NAMALWA (cell line): ENCODE results near the gene SH3D19.
"Not testable (repeated sequence)": the region's sequence is repeated elsewhere in the genome, so short reads cannot be mapped to it uniquely, and the experiment has no call there.

Experiments
- DNase-seq: peaks from one replicate; pipeline ENCODE4 v3.0.0-alpha.2; 2015; ENCODE audit warnings: low spot score

SH3D19 gene

GRCh38 chr4:151325111-151325948, at the start of gene SH3D19:
Gene SH3D19, minus strand, starts transcription at chr4:151325605. Its CDS starts 253 bp downstream, at chr4:151325352.
- no peak for DNase-seq

- DNase-seq = peak; percentile 91
These were observed 37.2 kb upstream of the SH3D19 start for GRCh38 chr4:151362404-151363164.

- no peak for DNase-seq
These were observed 36.6 kb upstream of the SH3D19 start for GRCh38 chr4:151361966-151362365.

- no peak for DNase-seq
These were observed 35.7 kb upstream of the SH3D19 start for GRCh38 chr4:151361126-151361525.

- DNase-seq = no peak
These were observed 34.2 kb upstream of the SH3D19 start for GRCh38 chr4:151359576-151359975.

GRCh38 chr4:151358266-151358665, 32.9 kb upstream of the SH3D19 start:
- no peak for DNase-seq

- DNase-seq = no peak
These were observed 31.1 kb upstream of the SH3D19 start for GRCh38 chr4:151356510-151356909.

GRCh38 chr4:151355155-151355554, 29.8 kb upstream of the SH3D19 start:
- DNase-seq = no peak

- no peak for DNase-seq
These were observed 22.3 kb upstream of the SH3D19 start for GRCh38 chr4:151347490-151348235.

- DNase-seq = no peak
These were observed 19.5 kb upstream of the SH3D19 start for GRCh38 chr4:151344948-151345347.

GRCh38 chr4:151340751-151341385, 15.5 kb upstream of the SH3D19 start:
- no peak for DNase-seq

- no peak for DNase-seq
These were observed 14.1 kb upstream of the SH3D19 start for GRCh38 chr4:151339467-151339866.

- no peak for DNase-seq
These were observed 6.1 kb upstream of the SH3D19 start for GRCh38 chr4:151331276-151332042.

- DNase-seq = no peak
These were observed 4.0 kb upstream of the SH3D19 start for GRCh38 chr4:151329217-151330007.

- no peak for DNase-seq
These were observed 493 bp upstream of the SH3D19 start for GRCh38 chr4:151325949-151326246.

- no peak for DNase-seq
These were observed 674 bp downstream of the SH3D19 start for GRCh38 chr4:151324752-151325110.

GRCh38 chr4:151324124-151324751, 1.2 kb downstream of the SH3D19 start:
- DNase-seq = no peak

GRCh38 chr4:151323667-151324066, 1.7 kb downstream of the SH3D19 start:
- no peak for DNase-seq

- no peak for DNase-seq
These were observed 2.8 kb downstream of the SH3D19 start for GRCh38 chr4:151322570-151322969.

GRCh38 chr4:151322161-151322560, 3.2 kb downstream of the SH3D19 start:
- DNase-seq = not testable (repeated sequence)
